Ishikawa (cell line): Measurements from ENCODE around the gene RCOR1.

Source experiments
- CEBPB ChIP-seq: IDR thresholded peaks from 2 replicates; pipeline ENCODE4 v1.6.1; 2012
- CREB1 ChIP-seq: IDR thresholded peaks from 2 replicates; pipeline ENCODE4 v1.6.1; 2012; ENCODE audit warnings: low read depth
- EGR1 ChIP-seq: IDR thresholded peaks from 2 replicates; pipeline ENCODE4 v1.6.1; 2012
- EP300 ChIP-seq: IDR thresholded peaks from 2 replicates; pipeline ENCODE4 v1.6.1; 2012; ENCODE audit warnings: borderline replicate concordance
- FOXM1 ChIP-seq: IDR thresholded peaks from 2 replicates; pipeline ENCODE4 v1.6.1; 2012; ENCODE audit warnings: low read depth, borderline replicate concordance
- NFIC ChIP-seq: IDR thresholded peaks from 2 replicates; pipeline ENCODE4 v1.6.1; 2012
- RAD21 ChIP-seq: IDR thresholded peaks from 2 replicates; pipeline ENCODE4 v1.6.1; 2012; ENCODE audit warnings: low read depth
- TAF1 ChIP-seq: IDR thresholded peaks from 2 replicates; pipeline ENCODE4 v1.6.1; 2012; ENCODE audit warnings: low read depth, mild to moderate bottlenecking
- TCF12 ChIP-seq: IDR thresholded peaks from 2 replicates; pipeline ENCODE4 v1.6.1; 2012; ENCODE audit warnings: low read depth
- TEAD4 ChIP-seq: IDR thresholded peaks from 2 replicates; pipeline ENCODE4 v1.6.1; 2012
- YY1 ChIP-seq: IDR thresholded peaks from 2 replicates; pipeline ENCODE4 v1.6.1; 2012; ENCODE audit warnings: low read depth
- ZBTB7A ChIP-seq: IDR thresholded peaks from 2 replicates; pipeline ENCODE4 v1.6.1; 2012; ENCODE audit warnings: low read depth
- TF ChIP-seq, protein P1 (sequence below): IDR thresholded peaks from 2 replicates; pipeline ENCODE4 v1.6.1; 2012; ENCODE audit warnings: low read depth, mild to moderate bottlenecking
- TF ChIP-seq, protein P2 (sequence below): IDR thresholded peaks from 2 replicates; pipeline ENCODE4 v1.6.1; 2012
- TF ChIP-seq, protein P3 (sequence below): IDR thresholded peaks from 2 replicates; pipeline ENCODE4 v1.6.1; 2012

RCOR1 gene

DNA sequence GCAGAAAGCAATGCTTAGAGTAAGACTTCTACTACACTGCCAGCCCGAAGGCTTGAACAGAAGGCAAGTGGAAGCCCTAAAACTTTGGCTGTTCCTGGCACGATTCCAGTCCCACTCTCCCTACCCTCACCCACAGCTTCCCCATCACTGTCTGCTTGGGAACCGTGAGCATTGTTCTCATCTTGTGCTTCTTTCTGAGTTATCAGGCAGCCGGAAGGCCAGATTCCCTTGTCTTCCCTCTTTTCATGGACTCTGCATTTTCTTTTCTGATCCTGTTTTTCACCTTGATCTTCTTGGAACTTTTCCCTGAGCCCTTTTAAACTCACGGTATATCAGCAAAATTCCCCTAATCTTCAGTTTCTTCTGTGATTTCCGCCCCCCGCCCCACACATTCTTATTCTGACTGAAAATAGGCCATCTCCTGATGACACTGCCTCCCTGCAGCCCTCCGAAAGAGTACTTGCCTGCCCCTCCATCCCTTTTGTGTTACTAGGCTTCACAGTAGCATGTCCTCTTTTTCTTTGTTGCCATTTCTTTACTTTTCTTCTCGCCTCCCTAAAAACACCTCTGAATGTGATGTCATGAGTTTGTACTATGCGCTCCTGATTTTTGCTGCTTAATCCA is 29.9 kb downstream of the RCOR1 start:
- TF ChIP-seq RAD21 = no peak
- TF ChIP-seq CREB1 = no peak
- TF ChIP-seq ZBTB7A = no peak
- TF ChIP-seq TAF1 = no peak
- TF ChIP-seq, protein P1, sequence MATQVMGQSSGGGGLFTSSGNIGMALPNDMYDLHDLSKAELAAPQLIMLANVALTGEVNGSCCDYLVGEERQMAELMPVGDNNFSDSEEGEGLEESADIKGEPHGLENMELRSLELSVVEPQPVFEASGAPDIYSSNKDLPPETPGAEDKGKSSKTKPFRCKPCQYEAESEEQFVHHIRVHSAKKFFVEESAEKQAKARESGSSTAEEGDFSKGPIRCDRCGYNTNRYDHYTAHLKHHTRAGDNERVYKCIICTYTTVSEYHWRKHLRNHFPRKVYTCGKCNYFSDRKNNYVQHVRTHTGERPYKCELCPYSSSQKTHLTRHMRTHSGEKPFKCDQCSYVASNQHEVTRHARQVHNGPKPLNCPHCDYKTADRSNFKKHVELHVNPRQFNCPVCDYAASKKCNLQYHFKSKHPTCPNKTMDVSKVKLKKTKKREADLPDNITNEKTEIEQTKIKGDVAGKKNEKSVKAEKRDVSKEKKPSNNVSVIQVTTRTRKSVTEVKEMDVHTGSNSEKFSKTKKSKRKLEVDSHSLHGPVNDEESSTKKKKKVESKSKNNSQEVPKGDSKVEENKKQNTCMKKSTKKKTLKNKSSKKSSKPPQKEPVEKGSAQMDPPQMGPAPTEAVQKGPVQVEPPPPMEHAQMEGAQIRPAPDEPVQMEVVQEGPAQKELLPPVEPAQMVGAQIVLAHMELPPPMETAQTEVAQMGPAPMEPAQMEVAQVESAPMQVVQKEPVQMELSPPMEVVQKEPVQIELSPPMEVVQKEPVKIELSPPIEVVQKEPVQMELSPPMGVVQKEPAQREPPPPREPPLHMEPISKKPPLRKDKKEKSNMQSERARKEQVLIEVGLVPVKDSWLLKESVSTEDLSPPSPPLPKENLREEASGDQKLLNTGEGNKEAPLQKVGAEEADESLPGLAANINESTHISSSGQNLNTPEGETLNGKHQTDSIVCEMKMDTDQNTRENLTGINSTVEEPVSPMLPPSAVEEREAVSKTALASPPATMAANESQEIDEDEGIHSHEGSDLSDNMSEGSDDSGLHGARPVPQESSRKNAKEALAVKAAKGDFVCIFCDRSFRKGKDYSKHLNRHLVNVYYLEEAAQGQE = no peak
- no peak for TF ChIP-seq EGR1

DNA sequence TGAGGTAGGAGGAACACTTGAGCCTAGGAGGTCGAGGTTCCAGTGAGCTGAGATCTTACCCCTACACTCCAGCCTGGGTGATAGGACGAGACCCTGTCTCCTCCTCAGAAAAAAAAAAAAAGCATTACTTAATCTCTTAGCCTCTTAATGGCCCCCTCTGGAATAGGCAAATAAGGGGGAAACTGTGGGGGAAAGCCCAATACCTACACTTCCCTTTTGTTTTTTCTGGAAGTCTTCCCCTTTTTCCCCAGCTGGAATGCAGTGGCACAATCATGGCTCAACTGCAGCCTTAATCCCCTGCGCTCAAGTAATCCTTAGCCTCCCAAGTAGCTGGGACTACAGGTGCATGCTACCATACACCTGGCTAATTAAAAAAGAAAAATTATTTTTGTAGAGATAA is 32.2 kb downstream of the RCOR1 start:
- TF ChIP-seq, protein P1 = no peak
- TF ChIP-seq EGR1 (no peak), TCF12 (no peak), EP300 (no peak)

DNA sequence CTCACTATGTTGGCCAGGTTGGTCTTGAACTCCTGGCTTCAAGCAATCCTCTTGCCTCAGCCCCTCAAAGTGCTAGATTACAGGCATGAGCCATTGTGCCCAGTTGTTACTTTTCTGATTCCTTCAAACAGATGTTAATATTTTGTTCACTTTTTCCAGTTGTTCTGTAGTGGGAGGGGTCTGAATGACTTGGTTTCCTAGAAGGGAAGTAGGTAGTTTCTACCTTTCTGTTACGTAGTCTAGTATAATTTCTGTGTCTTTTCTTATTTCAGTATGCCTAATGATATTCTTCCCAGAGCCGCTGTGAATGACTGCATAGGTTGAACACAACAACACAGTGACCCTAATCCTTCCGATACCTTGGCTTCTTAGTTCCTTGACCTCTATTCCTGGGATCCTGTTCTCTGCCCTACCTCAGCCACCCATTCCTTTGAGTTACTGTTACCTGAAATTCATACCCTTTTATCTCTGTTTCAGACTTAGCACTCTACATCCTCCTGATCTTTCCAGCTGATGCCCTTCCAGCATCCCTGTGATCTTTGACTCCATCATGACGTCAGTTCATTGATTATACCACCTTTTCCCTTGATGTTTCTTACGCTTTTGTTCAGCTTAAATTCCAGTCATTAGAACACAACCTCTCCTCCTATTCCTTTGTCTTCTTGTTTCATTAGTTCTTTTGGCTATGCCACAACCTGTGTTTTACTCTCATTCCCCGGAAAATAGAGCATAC is 33.3 kb downstream of the RCOR1 start:
- TF ChIP-seq EGR1 (no peak), TCF12 (no peak), CREB1 (no peak), YY1 (no peak), EP300 (no peak), TEAD4 (no peak), TAF1 (no peak), ZBTB7A (no peak), RAD21 (no peak), CEBPB (no peak)
- TF ChIP-seq, protein P2, sequence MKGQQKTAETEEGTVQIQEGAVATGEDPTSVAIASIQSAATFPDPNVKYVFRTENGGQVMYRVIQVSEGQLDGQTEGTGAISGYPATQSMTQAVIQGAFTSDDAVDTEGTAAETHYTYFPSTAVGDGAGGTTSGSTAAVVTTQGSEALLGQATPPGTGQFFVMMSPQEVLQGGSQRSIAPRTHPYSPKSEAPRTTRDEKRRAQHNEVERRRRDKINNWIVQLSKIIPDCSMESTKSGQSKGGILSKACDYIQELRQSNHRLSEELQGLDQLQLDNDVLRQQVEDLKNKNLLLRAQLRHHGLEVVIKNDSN = no peak
- TF ChIP-seq, protein P3, sequence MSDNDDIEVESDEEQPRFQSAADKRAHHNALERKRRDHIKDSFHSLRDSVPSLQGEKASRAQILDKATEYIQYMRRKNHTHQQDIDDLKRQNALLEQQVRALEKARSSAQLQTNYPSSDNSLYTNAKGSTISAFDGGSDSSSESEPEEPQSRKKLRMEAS = no peak

DNA sequence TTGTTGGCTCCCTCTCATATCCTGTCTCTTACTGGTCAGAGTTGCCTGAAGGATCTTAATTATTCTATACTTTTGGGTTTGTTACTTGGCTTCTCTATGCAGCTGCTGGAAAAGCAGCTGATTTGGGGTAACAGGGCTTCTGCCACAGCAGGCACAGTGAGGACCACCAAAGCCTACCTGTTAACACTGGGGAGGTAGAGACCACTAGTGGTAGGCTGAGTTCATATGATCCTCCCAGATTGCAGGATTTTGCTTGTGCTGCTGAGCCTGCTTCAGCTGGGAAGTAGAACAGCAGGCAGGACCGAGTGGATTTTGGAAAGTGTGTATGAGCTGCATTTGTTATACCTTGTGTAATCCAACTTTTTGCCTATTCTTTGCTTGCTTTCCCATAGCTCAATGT is 34.1 kb downstream of the RCOR1 start:
- no peak for TF ChIP-seq EGR1
- TF ChIP-seq YY1 = no peak
- no peak for TF ChIP-seq ZBTB7A
- no peak for TF ChIP-seq TCF12
- TF ChIP-seq EP300 = no peak
- TF ChIP-seq, protein P1 = no peak
- no peak for TF ChIP-seq RAD21
- no peak for TF ChIP-seq FOXM1
- TF ChIP-seq CEBPB = no peak
- no peak for TF ChIP-seq TEAD4
- TF ChIP-seq CREB1 = no peak
- no peak for TF ChIP-seq TAF1
- TF ChIP-seq NFIC = no peak
- TF ChIP-seq, protein P2 = no peak
- TF ChIP-seq, protein P3 = no peak
